Measurements from ENCODE around the gene TNFAIP2. TPM values are rescaled to one million over a fixed set of nuclear protein-coding genes. Genes with fewer than 3 reads are reported as not detected.

TNFAIP2 gene
- total RNA-seq, 2 experiments from 2014 or later: 1.1 to 1.2 TPM

GRCh38 chr14:103133210-103134140, 10.2 kb downstream of the TNFAIP2 start:
- DNase-seq (no peak), ATAC-seq (no peak)
- no peak overlapping the region for H3K27ac Mint-ChIP-seq
- H3K36me3 Mint-ChIP-seq (ENCODE audit: low read depth): no peaks in the 10 kb centered on the region
- POLR2A ChIA-PET: no interaction called here
- intact Hi-C loops (cut with micrococcal nuclease): no loop called here
- H3K9me3 Mint-ChIP-seq: no peaks in the 10 kb centered on the region
- H3K4me3 Mint-ChIP-seq: no peak overlapping the region
- H3K27me3 Mint-ChIP-seq: peaks cover 1% of the 10 kb centered on the region
- no peaks in the 10 kb centered on the region for H3K4me1 Mint-ChIP-seq (ENCODE audit: low read depth)
- no peak for TF ChIP-seq CTCF (IDR thresholded peaks at IDR 0.05)
- CTCF ChIA-PET: no interaction called here

GRCh38 chr14:103134405-103134804, 11.1 kb downstream of the TNFAIP2 start:
- H3K4me1 Mint-ChIP-seq (ENCODE audit: low read depth): no peaks in the 10 kb centered on the region
- no peaks in the 10 kb centered on the region for H3K9me3 Mint-ChIP-seq
- H3K27me3 Mint-ChIP-seq: peaks cover 1% of the 10 kb centered on the region
- no peak overlapping the region for H3K27ac Mint-ChIP-seq
- DNase-seq (no peak), ATAC-seq (no peak)
- ChIA-PET POLR2A (no interaction called here), CTCF (no interaction called here)
- intact Hi-C loops (cut with micrococcal nuclease): no loop called here
- H3K36me3 Mint-ChIP-seq (ENCODE audit: low read depth): no peaks in the 10 kb centered on the region
- TF ChIP-seq CTCF (IDR thresholded peaks at IDR 0.05): no peak
- H3K4me3 Mint-ChIP-seq: no peak overlapping the region

DNA sequence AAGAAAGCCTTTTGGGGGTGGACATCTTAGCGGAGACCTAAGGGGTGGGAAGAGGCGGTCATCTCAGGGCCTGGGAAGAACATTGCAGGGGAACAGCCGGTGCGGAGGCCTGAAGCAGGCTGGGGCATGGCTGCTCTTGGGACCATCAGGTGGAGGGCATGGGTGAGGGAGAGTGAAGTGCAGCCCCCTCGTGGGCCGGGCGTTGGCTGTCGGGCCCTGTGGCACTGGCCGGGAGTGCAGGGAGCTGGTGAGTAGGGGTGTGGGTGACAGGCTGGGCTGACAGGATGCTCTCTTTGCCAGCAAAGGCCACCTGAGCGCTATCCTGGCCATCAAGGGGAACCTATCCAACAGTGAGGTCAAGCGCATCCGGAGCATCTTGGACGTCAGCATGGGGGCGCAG, 11.7 kb downstream of the TNFAIP2 start:
- Mint-ChIP-seq H3K4me3 (no peak overlapping the region), H3K27me3 (peaks cover 1% of the 10 kb centered on the region), H3K36me3 (ENCODE audit: low read depth) (no peaks in the 10 kb centered on the region), H3K27ac (no peak overlapping the region), H3K4me1 (ENCODE audit: low read depth) (no peaks in the 10 kb centered on the region), H3K9me3 (no peaks in the 10 kb centered on the region)
- ChIA-PET POLR2A (no interaction called here), CTCF (no interaction called here)
- TF ChIP-seq CTCF (IDR thresholded peaks at IDR 0.05): no peak
- intact Hi-C loops (cut with micrococcal nuclease): no loop called here
- no peak for ATAC-seq
- DNase-seq: no peak

GRCh38 chr14:103135333-103136260, 12.3 kb downstream of the TNFAIP2 start:
- intact Hi-C loops (cut with micrococcal nuclease): no loop called here
- no peaks in the 10 kb centered on the region for H3K9me3 Mint-ChIP-seq
- peaks cover 1% of the 10 kb centered on the region for H3K27me3 Mint-ChIP-seq
- ATAC-seq: no peak
- no peaks in the 10 kb centered on the region for H3K36me3 Mint-ChIP-seq (ENCODE audit: low read depth)
- ChIA-PET CTCF (no interaction called here), POLR2A (no interaction called here)
- no peak for DNase-seq
- H3K27ac Mint-ChIP-seq: no peak overlapping the region
- H3K4me1 Mint-ChIP-seq (ENCODE audit: low read depth): no peaks in the 10 kb centered on the region
- no peak for TF ChIP-seq CTCF (IDR thresholded peaks at IDR 0.05)
- no peak overlapping the region for H3K4me3 Mint-ChIP-seq
